Stimulated activated CD8-positive, alpha-beta memory T cell treated with anti-CD3 and anti-CD28 coated beads, Interleukin-7, amount 100 ng/mL, for 4 hours (primary cell): ENCODE data around the gene AQP12B.
A peak's percentile ranks its signal among the peaks of the same experiment; 100 is the strongest.

Experiments
- DNase-seq, 2 donors: peaks; one replicate each; pipeline ENCODE4 v3.0.0-alpha.2; 2020; ENCODE audit warnings: low read depth in 2 of 2

The AQP12B gene

GRCh38 chr2:240717681-240718581, 35.2 kb upstream of the AQP12B start:
- no peak for DNase-seq

GRCh38 chr2:240717181-240717641, 34.5 kb upstream of the AQP12B start:
- DNase-seq, result no peak

- no peak for DNase-seq
These were observed 33.6 kb upstream of the AQP12B start for GRCh38 chr2:240716130-240716798.

GRCh38 chr2:240714747-240715725, 32.4 kb upstream of the AQP12B start:
- no peak for DNase-seq

- DNase-seq, result no peak
These were observed 31.5 kb upstream of the AQP12B start for GRCh38 chr2:240713928-240714746.

- no peak for DNase-seq
These were observed 30.6 kb upstream of the AQP12B start for GRCh38 chr2:240713071-240713927.

GRCh38 chr2:240712121-240712520, 29.4 kb upstream of the AQP12B start:
- DNase-seq, result no peak

- DNase-seq, result no peak
These were observed 29.0 kb upstream of the AQP12B start for GRCh38 chr2:240711701-240712100.

GRCh38 chr2:240711296-240711695, 28.6 kb upstream of the AQP12B start:
- no peak for DNase-seq

- DNase-seq, result no peak
These were observed 25.8 kb upstream of the AQP12B start for GRCh38 chr2:240708457-240708856.

GRCh38 chr2:240707821-240708220, 25.1 kb upstream of the AQP12B start:
- no peak for DNase-seq

GRCh38 chr2:240707043-240707756, 24.5 kb upstream of the AQP12B start:
- DNase-seq, result no peak

GRCh38 chr2:240705204-240705791, 22.6 kb upstream of the AQP12B start:
- DNase-seq, result no peak

GRCh38 chr2:240704651-240705050, 22.0 kb upstream of the AQP12B start:
- DNase-seq, result peak; percentile 1 to 42

- DNase-seq, result no peak
These were observed 21.0 kb upstream of the AQP12B start for GRCh38 chr2:240703417-240704341.

GRCh38 chr2:240702640-240703011, 19.9 kb upstream of the AQP12B start:
- no peak for DNase-seq

- no peak for DNase-seq
These were observed 19.3 kb upstream of the AQP12B start for GRCh38 chr2:240701736-240702639.
